GM18517 (cell line): ENCODE measurements around the gene SHLD2.
A peak's percentile ranks its signal among the peaks of the same experiment; 100 is the strongest.
"Not testable (repeated sequence)": the region's sequence is repeated elsewhere in the genome, so short reads cannot be mapped to it uniquely, and the experiment has no call there.

Experiments
- ATAC-seq: cut with Tn5 transposase; IDR thresholded peaks from one replicate; pipeline ENCODE4 v1.9.1; 2021; ENCODE audit warnings: mild to moderate bottlenecking, moderate library complexity; ENCODE audit not compliant: unreplicated experiment

Gene SHLD2

DNA sequence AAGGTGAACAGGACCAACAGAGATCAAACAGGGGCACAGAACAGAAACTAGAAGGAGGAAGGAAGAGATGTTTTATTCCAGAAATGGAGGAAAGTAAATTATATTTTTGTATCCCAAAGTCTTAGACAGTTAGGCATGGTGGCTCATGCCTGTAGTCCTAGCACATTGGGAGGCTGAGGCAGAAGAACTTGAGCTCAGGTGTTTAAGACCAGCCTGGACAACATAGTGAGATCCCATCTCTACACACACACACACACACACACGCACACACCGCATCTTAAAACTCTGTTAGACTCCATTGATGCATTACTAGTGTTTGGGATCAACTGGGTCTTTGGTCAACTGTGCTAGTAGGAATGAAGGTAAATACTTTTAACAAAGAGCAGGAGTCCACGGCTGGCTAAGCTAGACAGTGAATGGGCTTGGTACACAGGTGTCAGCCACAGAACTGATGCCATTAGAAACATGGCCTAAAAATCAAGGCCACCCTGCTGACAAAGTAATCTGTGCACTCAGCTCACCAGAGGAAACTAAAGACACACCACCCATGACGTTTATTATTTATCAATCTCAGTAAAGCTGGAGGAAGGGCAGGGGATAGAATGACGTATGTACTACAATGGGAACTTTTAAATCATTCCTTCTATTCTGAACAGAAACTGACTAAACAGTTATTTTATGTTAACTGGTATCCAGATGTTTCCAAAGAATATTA lies 11.3 kb upstream of the SHLD2 start:
- peak; percentile 28 for ATAC-seq

DNA sequence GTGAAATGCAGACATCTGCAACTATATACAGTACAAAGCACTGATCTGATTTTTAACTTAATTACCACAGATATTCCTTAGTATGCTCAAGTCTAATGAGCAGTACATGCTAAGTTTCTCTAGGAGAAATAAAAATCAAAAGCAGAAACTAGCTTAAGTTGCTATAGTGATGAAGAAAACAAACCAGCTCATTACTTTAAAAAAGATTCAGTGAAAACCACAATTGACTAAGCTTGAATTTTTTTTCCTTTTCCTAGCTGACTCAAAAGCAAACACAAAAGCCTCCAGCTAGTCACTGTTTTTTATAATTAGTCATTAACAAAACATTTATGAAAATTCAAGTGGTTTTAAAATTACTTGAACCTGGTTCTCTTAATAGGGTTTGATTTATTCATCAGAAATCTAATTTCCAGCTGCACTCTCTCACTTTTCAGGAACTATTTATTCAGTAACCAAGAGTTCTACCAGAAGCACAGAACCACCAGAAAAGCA lies 10.7 kb upstream of the SHLD2 start:
- ATAC-seq = peak; percentile 71

DNA sequence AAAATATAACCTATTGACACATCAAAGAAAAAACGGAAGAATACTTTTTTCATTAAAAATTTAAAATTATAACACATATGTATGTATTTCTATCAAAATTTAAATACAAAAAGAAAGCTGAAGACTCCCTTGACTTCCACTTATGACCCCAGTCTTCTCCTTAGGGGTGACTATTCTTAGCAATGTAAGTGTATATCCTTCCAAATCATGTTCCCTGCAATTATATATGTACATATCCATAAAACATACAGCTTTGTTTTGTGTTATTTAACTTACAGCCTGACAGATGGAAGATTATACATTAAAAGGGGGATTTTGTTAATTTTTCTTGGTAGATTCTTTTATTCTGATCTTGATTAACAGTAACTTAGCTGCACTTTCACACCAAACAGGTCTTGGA lies 9.5 kb upstream of the SHLD2 start:
- no peak for ATAC-seq

DNA sequence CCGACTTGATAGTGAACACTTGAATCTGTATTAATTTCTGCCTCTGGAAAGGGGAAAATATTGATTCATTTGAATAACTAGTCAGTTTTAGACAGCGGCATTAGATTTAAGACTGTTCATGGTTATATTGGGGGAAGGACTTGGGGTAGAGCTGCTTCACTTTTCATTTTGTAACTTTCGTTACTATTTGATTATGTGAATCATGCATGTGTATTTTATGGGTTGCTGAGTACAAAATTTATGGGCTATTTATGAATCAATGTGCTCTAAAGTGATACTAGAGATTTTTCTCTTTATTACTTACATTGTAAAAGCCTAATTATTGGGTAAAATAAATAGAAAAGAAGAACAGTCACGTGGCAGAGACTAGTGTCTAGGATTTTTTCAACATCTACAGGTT lies 5.3 kb upstream of the SHLD2 start:
- ATAC-seq = no peak

DNA sequence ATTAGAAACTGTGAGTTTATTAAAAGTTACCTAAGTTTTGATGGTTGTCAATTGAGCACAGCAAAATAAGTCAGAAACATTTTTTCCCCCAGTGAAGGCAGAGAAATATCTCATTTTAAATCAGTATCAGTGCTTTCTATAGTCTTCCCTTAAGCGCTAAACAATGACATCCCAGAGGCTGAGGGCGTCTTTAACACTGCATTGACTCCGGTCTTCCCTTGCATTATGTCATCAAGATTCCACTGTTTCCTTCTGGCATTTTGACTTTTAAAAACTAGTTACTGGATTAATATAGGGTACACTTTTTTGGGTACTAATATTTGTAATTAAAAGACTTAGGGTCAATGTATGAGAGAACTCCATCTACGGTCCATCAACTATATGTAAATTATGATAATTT lies 4.2 kb upstream of the SHLD2 start:
- ATAC-seq = no peak

DNA sequence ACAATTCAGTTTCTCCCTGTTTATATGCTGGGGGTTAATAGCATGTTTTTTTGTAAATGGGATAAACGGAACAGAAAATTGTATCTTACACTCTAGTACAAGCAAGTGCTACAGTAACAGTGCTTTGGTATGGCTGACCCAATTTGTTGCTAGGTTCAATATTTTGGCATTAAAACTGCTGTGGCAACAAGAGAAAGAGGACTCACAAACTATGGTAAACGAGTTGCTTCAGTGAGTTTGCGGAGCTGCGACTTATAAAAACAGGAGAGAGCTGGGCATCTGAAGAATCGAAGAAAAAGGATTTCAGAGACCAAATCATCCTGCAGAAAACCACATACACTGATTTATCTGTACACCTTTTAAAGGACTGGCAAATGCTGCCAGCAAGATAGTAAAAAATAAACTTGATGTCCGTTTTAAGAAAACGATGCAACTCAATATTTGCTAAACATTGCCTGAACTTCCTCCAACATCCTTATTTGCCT lies 2.6 kb upstream of the SHLD2 start:
- no peak for ATAC-seq

DNA sequence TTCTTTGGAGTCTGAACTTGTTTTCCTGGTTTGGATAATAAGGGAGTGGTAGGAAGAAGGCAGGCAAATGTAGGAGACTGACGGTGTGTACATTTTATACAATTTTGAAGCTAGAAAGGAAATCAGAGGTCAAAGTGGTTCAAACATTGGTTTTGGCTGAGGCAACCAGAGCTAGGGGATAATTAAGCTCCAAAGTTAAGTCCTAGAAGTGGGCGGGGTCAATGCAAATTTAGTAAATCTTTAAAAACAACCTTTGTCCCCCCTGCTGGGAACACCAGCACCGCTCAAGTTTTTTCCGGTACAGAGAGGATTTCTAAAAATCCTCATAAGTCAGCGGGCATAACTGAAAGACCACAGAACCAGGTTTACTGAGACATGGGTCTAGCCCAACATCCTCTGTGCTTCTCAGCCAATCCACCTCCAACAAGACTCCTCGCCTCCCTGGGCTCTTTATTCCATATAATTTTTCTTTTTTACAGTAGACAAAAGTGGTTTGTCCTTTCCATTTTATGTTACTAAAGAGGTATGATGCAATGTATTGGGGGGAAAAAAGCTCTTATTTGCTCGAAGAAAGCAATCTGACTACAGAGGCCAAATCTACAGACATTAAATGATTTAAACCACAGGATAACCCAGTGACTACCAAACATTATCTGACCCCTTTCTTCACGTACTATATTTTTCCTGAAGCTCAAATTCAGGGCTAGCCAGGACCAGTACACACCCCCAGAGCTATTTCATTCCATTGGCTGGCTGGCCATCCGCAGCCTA lies 2.0 kb upstream of the SHLD2 start:
- no peak for ATAC-seq

DNA sequence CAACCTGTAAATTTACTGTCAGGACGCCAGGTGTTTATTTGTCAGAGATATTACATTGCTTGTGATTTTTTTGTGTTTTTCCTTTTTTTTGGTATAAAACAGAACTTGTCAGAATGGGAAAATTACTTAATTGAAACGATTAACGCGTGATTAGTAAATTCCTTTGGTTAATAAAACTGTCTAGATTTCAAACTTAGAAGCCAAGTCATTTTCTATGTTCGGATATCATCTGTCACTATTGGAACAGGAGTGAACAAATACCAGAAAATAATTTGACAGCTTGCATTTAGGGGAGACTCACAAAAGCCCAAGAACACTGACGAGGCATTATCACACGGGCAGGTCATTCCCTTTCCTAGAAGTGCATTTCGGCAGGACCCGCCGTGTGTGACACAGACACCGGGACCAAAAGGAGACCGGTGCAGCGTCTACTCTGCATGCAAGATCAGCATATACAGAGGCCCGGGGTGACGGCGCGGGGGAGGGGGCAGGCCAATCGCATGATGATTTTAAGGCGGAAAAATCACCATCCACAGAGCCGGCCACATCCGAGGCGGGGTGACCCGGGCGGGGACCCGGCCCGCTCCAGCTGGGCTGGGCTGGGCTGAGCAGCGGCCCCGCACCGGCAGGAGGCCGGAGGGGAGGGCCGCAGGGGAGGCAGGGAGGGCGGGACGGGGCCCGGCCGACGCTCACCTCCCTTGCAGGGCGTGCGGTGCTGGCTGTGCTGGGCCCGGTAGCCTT lies 1.2 kb upstream of the SHLD2 start:
- ATAC-seq = peak; percentile 22

DNA sequence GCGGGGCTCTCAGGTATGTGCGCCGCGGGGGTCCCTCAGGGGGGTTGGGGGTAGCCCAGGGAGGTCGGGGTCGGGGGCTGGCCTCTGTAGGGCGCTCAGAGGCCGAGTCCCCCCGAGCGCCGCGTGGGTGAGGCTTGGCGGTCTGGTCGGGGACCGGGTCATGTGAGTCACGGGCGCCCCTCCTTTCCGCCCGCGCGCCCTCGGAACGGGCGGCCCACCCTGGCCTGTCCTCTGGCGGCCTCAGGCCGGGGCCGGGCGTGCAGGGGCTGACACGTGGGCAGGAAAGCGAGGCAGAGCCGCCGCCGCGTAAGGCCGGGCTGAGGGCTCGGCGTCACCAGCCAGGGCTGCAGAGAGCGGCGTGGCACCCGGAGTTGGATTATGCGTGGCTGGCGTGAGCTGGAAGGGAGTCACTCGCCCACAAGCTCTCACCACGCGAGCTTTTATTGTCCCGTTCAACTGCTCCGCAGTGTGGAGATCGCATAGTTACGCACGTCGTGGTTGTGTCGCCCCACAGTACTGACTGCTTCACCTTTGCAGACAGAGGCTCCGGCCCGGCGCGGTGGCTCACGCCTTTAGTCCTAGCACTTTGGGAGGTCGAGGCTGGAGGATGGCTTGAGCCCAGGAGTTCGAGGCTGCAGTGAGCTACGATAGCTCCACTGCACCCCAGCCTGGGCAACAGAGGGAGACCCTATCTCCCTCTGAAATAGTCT lies 385 bp downstream of the SHLD2 start:
- ATAC-seq = peak; percentile 47

DNA sequence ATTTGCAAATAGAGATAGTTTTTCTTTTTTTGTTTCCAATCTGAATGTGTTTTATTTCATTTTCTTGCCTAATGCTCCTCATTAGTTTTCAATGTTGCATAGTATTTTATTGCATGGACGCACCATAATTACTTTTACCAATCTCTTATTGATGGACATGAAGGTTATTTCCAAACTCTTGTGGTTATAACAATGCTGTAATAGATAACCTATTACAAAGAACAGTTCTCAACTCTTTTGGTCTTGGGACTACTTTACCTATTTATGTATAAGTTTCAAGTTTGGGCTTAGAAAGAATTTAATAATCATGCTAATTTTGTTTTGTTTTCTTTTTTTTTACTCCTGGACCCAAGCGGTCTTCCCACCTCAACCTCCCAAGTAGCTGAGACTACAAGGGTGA lies 7.0 kb downstream of the SHLD2 start:
- no peak for ATAC-seq

DNA sequence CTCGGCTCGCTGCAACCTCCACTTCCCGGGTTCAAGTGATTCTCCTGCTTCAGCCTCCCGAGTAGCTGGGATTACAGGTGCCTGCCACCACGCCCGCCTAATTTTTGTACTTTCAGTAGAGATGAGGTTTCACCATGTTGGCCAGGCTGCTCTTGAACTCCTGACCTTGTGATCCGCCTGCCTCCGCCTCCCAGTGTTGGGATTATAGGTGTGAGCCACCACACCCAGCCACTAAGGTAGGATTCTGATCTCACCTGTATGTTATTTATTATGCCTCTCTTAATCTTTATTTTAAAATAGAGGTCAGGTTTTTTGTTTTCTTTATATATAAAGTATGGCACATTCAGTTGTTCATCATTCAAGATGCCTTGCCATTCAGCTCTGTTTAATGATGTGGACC lies 9.7 kb downstream of the SHLD2 start:
- ATAC-seq = not testable (repeated sequence)

DNA sequence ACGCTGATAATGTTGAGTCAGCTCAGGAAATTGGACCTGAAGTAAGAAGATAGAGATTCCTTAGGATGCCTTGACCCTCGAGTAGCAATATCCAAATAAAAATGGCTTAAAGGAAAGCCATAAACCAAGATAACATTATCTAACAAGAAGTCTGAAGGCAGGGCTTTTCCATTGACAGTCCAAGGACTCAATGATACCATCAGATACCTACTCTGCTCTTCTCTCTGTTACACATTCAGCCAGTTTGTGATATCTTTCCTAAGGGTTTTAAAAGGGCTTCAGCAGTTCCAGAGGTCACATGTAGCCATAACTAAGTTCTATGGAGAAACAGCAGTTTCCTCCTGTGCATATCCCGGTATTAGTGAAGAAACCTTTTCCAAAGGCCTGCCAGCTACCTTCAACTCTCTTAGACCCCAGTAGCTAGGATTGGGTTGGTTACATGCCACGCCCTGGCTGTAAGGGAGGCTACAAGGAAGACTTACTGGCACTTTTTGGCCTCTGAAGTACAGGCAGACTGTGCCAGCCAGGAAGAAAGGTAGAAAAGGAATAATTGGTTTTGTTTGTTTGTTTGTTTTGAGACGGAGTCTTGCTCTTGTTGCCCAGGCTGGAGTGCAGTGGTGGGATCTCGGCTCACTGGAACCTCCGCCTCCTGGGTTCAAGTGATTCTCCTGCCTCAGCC lies 10.6 kb downstream of the SHLD2 start:
- ATAC-seq = no peak

DNA sequence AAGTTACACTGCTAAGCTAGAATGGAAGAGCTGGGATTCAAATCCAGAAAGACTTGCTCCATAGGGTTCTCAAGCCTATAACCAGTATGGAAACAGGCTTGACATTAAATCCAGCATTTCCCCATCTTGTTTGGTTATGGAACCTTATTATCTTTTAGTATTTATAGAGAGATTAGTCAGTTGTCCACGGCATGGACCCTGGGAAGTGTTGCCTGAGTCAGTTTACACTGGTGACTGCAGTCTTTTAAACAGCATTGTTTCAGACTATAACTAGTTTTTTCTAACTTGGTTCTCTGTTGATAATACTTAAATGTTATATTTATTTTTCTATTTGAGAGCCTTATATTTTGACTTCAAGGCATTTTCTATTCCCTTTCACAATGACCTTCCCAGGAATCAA lies 23.1 kb downstream of the SHLD2 start:
- ATAC-seq = not testable (repeated sequence)

DNA sequence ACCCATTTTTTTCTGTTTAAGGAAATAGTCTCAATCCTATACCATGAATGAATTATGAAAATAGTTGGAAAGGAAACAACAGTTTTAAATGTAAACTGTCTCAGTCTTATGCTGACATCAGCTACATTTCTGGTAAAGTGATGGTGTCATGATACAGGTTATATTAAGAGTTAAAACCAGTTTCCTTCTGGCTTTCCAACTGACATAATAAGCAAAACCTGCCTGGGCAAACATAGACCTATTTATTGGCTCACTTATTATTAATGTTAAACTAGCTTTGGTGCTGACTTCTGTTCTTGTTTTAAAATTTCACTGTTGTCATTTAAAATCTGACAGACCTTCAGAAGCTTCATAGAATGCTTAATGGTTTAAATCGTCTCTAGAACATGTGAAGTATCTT lies 24.0 kb downstream of the SHLD2 start:
- ATAC-seq = not testable (repeated sequence)

DNA sequence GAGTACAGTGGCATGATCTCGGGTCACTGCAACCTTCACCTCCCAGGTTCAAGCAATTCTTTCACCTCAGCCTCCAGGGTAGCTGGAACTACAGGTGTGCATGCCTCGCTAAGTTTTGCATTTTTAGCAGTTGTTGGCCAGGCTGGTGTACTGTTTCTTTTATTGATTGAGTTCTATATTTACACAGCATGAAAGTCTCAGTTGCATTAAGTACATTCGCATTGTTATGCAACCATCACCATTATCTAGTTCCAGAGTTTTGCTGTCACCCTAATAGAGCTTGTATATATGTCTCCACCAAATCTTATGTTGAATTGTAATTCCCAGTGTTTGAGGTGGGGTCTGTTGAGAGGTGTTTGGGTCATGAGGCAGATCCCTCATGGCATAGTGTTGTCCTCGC lies 28.3 kb downstream of the SHLD2 start:
- ATAC-seq = not testable (repeated sequence)

DNA sequence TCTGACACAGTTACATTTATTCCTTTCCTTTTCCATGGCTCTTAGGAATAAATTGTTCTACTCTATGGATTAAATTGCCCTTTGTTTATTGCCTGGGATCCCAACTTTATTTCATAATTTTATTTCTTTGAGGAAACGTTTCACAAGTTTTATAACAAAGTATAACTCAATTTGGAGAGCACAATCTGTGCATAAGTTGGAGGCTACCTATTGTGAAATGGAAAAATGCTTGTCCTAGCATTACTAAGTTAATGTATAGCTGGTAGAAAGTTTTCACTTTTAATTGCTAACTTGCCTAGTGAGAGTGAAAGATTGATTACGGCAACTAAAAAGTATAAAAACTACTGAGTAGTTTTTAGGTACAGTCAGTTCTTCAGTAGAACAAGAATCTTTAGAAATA lies 32.0 kb downstream of the SHLD2 start:
- ATAC-seq = not testable (repeated sequence)

DNA sequence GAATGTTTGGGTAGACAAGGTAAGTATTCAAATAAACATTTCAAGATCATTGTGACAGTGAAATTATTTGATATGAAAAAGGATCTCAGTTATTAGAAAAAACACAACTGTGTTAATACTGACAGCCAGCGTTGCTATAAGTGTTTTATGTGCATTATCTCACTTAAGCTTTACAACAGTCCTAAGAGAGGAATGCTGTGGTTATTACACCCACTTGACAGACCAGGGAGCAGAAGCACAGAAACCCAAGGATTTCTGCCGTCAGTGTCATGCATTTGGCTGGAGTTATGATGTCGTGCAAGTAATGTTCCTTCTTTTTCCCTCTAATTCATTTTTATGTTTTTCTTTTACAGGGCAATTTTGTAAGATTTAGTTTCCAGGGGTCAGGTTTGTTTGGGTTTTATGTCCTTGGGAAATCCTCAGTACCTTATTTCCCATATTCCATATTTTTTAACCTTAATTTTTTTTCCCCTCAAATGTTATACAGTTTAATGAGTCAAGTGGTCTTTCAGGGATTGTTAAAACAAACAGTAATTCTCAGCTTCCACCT lies 32.7 kb downstream of the SHLD2 start:
- not testable (repeated sequence) for ATAC-seq

DNA sequence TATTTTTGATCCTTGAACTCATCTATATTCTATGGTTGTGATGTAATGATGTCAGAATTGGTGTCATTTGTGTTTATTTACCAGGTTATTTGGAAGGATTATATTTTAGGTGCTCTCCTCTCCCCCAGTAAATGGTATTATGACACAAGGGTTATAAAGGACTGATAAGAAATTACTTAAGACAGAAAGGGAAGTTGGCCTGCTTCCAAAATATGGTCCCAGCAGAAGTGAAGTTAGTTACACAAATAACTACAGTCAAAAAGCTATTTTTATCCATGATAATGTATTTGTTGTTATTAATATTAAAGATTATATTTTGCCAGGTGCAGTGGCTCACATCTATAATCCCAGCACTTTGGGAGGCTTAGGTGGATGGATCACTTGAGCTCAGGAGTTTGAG lies 37.2 kb downstream of the SHLD2 start:
- ATAC-seq = not testable (repeated sequence)

DNA sequence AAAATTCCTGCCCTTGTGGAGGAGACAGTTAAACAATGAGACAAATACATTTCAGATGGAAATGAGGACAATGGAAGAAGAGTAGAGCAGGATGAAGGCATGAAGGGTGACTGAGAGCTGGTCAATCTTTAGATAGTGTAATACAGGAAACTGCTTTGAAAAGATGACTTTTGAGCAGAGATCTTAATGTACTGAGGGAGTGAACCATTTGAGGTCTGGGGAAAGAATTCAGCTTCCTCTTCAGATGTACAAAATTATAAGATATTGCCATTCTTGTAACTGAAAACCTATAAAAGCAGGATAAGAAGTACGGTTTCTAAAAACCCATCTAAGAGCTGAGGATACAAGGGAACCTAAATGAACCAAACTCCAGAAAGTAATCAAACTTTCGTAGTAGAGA lies 38.9 kb downstream of the SHLD2 start:
- ATAC-seq = not testable (repeated sequence)

DNA sequence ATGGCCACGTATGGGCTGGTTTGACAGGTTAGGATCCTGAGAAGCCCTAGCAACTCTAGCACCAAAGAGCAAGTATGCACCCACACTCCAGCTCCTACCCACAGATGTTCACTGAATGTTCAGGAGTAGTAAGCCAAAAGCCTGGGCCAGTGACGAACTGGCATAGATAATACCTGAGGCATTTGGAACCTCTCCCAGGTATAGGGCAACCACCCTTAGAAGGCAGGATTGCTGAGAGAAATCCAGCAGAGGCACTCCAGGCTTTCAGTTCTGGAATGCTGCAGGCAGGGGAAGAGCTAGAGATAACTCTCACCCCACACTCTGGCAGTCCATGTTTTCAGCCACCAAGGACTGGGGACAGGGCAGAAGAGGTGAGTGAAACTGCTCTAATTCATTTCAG lies 39.4 kb downstream of the SHLD2 start:
- ATAC-seq = not testable (repeated sequence)
